Renal cortex interstitium (tissue), 11 donors: ENCODE measurements around the gene ENTPD1. TPM values are rescaled to one million over a fixed set of nuclear protein-coding genes. Genes with fewer than 3 reads are reported as not detected.

Experiments used
- DNase-seq, 11 donors: peaks; one replicate each; pipeline ENCODE4 v3.0.0-alpha.2; 2013; ENCODE audit warnings: low read depth in 9 of 11, low spot score in 4 of 11; ENCODE audit errors: extremely low read depth in 1 of 11
- polyA plus RNA-seq, 3 donors: library from polyadenylated mRNA; unstranded; fragments of 120-200 nt; gene quantifications; one replicate each; pipeline ENCODE4 v1.2.1, GENCODE V29; 2013; ENCODE audit not compliant: insufficient read length in 3 of 3

The ENTPD1 gene
- polyA plus RNA-seq, 3 donors, result 18.1 to 20.0 (median 19.8) TPM

- DNase-seq, result no peak
Observed at GRCh38 chr10:95815133-95815532, 59.2 kb downstream of the ENTPD1 start.

- no peak for DNase-seq
Observed at GRCh38 chr10:95815701-95816240, 59.8 kb downstream of the ENTPD1 start.

GRCh38 chr10:95818010-95818409 is 62.0 kb downstream of the ENTPD1 start:
- DNase-seq, result no peak

GRCh38 chr10:95818668-95819067 is 62.7 kb downstream of the ENTPD1 start:
- no peak for DNase-seq

- DNase-seq, result no peak
Observed at GRCh38 chr10:95819620-95820329, 63.8 kb downstream of the ENTPD1 start.

- no peak for DNase-seq
Observed at GRCh38 chr10:95820363-95820762, 64.4 kb downstream of the ENTPD1 start.

- no peak for DNase-seq
Observed at GRCh38 chr10:95821720-95822119, 65.8 kb downstream of the ENTPD1 start.

- no peak for DNase-seq
Observed at GRCh38 chr10:95830044-95830443, 74.1 kb downstream of the ENTPD1 start.

- no peak for DNase-seq
Observed at GRCh38 chr10:95831076-95831475, 75.1 kb downstream of the ENTPD1 start.

- no peak for DNase-seq
Observed at GRCh38 chr10:95831515-95831914, 75.6 kb downstream of the ENTPD1 start.

GRCh38 chr10:95832216-95833041 is 76.5 kb downstream of the ENTPD1 start:
- DNase-seq, result no peak

- DNase-seq, result no peak
Observed at GRCh38 chr10:95833042-95833610, 77.2 kb downstream of the ENTPD1 start.

GRCh38 chr10:95834406-95834805 is 78.4 kb downstream of the ENTPD1 start:
- DNase-seq, result no peak

- no peak for DNase-seq
Observed at GRCh38 chr10:95835149-95835860, 79.3 kb downstream of the ENTPD1 start.

GRCh38 chr10:95835911-95836310 is 79.9 kb downstream of the ENTPD1 start:
- DNase-seq, result no peak

GRCh38 chr10:95836610-95837355 is 80.8 kb downstream of the ENTPD1 start:
- no peak for DNase-seq

GRCh38 chr10:95837356-95837776 is 81.4 kb downstream of the ENTPD1 start:
- DNase-seq, result no peak

- no peak for DNase-seq
Observed at GRCh38 chr10:95837783-95838182, 81.8 kb downstream of the ENTPD1 start.

GRCh38 chr10:95840121-95840520 is 84.2 kb downstream of the ENTPD1 start:
- no peak for DNase-seq
